CD4-positive, alpha-beta T cell treated with Interleukin-12 subunit alpha and Interleukin-12 subunit beta, for 1 hour (primary cell): ENCODE measurements around the gene TENM4.

Experiments
- DNase-seq: peaks from one replicate; pipeline ENCODE4 v3.0.0-alpha.2; 2020

TENM4 gene

GRCh38 chr11:79383874-79384273, 57.0 kb downstream of the TENM4 start:
- DNase-seq: no peak

- DNase-seq: no peak
Measured at GRCh38 chr11:79382301-79383050, 58.4 kb downstream of the TENM4 start.

- no peak for DNase-seq
Measured at GRCh38 chr11:79381036-79381435, 59.8 kb downstream of the TENM4 start.

GRCh38 chr11:79377406-79377805, 63.4 kb downstream of the TENM4 start:
- no peak for DNase-seq

- no peak for DNase-seq
Measured at GRCh38 chr11:79375818-79376550, 64.8 kb downstream of the TENM4 start.

- DNase-seq: no peak
Measured at GRCh38 chr11:79374727-79375126, 66.1 kb downstream of the TENM4 start.

- DNase-seq: no peak
Measured at GRCh38 chr11:79371724-79372123, 69.1 kb downstream of the TENM4 start.

GRCh38 chr11:79371152-79371551, 69.7 kb downstream of the TENM4 start:
- DNase-seq: no peak

- no peak for DNase-seq
Measured at GRCh38 chr11:79369055-79369454, 71.8 kb downstream of the TENM4 start.

GRCh38 chr11:79367844-79368243, 73.0 kb downstream of the TENM4 start:
- DNase-seq: no peak

- DNase-seq: no peak
Measured at GRCh38 chr11:79366218-79366617, 74.6 kb downstream of the TENM4 start.

- no peak for DNase-seq
Measured at GRCh38 chr11:79363861-79364378, 76.9 kb downstream of the TENM4 start.

- DNase-seq: no peak
Measured at GRCh38 chr11:79363256-79363655, 77.6 kb downstream of the TENM4 start.

- DNase-seq: no peak
Measured at GRCh38 chr11:79362821-79363220, 78.0 kb downstream of the TENM4 start.

- no peak for DNase-seq
Measured at GRCh38 chr11:79362206-79362757, 78.5 kb downstream of the TENM4 start.

GRCh38 chr11:79358258-79358657, 82.6 kb downstream of the TENM4 start:
- no peak for DNase-seq

- DNase-seq: no peak
Measured at GRCh38 chr11:79353706-79354105, 87.1 kb downstream of the TENM4 start.

- no peak for DNase-seq
Measured at GRCh38 chr11:79352349-79352703, 88.5 kb downstream of the TENM4 start.

GRCh38 chr11:79348976-79349682, 91.7 kb downstream of the TENM4 start:
- DNase-seq: no peak

GRCh38 chr11:79346021-79346420, 94.8 kb downstream of the TENM4 start:
- DNase-seq: no peak

GRCh38 chr11:79344753-79345294, 96.0 kb downstream of the TENM4 start:
- DNase-seq: no peak

- no peak for DNase-seq
Measured at GRCh38 chr11:79342686-79343085, 98.1 kb downstream of the TENM4 start.

- no peak for DNase-seq
Measured at GRCh38 chr11:79342236-79342635, 98.6 kb downstream of the TENM4 start.
